Ramos (cell line): Measurements from ENCODE around the gene IFITM5.
"Not testable (repeated sequence)": the region's sequence is repeated elsewhere in the genome, so short reads cannot be mapped to it uniquely, and the experiment has no call there.

Source experiments
- in situ Hi-C: fragments of 300-500 bp; cut with MboI; formaldehyde crosslinking; loops from one replicate; pipeline ENCODE4 v1.14.3; 2022; ENCODE audit warnings: low sequenced_read_pairs; ENCODE audit not compliant: unreplicated experiment

IFITM5 gene

DNA sequence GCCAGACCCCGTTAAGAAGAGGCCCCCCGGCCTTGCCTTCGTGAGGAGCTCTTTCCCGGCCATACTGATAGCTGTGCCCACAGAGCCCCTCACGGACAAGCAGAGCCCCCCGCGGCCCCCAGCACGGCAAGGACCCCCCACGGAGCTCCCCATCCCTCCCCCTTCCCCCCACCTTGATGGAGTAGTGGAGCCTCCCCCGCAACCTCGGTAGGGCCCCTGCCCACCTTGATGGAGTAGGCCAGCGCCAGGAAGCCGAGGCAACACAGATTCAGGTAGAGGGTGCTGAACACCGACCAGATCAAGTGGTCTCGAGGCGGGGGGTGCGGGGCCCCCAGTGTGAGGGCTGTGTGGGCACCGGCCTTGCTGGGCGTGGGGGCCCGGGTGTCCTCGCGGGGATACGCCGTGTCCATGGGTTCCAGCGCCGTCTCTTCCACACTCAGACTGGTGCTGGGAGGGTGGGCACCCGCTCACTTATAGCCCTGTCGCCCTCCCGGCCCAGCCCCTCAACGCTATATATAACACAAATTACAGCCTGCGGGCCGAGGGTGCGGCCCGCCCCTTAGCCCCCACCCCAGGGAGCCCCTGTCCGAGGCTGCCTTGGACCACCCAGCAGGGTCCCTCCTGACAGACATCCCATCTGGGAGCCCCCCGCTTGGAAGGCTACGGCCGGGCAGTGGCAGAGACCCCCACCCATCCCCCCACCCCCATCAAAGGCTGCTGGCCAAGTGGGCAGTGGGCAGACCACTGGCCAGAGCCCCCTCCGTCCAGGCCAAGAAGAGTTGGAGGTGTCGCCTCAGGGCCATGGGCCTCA is at the start of gene IFITM5:
TSS of gene IFITM5 (minus strand) at position 446 of the 811 bp plus-strand sequence. CDS start at position 410, 36 bp downstream.
- in situ Hi-C loops, result no loop called here

DNA sequence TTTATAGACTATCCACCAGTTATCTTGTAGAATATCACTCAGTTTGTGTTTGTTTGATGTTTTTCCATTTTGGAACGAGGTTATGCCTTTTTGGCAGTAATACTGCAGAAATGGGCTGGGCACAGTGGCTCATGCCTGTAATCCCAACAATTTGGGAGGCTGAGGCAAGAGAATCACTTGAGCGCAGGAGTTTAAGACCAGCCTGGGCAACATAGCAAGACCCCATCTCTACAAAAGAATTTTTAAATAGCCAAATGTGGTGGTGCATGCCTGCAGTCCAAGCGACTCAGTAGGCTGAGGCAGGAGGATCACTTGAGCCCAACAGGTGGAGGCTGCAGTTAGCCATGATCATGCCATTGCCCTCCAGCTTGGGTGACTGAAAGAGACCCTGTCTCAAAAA is 47.2 kb upstream of the IFITM5 start:
- in situ Hi-C loops, result loop anchor here (10.0 kb wide), 1 partner anchor 92 kb away; no protein-coding TSS in a partner anchor

DNA sequence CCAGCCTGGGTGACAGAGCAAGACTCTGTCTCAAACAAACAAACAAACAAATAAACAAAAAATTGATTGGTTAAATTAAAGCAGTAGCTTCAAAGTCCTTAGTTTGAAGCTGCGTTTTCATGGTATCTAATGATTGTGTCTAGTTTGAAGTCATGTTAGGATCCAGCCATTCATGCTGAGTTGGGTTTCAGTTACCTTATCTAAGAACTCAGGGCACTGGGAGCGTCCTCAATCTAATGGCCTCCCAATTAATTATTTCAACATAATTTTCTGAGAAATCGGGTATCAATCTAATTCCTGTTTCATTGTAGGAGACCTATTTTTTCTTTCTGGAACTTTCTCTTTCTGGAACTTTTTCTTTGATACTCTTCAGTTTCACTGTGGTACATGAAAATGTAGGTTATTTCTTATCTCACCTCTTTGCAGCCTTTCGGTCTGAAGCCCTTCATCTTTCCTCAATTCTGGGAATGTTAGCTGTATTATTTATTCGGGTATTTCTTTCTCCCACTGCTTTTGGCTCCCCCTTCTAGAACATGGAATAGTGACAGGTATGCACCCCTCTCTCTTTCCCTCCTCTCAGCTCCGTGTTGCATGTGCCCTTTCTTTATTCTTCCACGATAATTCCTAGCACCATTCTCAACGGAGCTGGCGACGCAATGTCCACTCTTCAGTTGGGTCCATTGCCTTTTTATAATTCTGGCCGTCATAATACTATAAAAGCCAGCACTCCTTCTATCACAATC is 45.7 kb upstream of the IFITM5 start:
- in situ Hi-C loops, result loop anchor here (10.0 kb wide), 1 partner anchor 90 kb away; no protein-coding TSS in a partner anchor

DNA sequence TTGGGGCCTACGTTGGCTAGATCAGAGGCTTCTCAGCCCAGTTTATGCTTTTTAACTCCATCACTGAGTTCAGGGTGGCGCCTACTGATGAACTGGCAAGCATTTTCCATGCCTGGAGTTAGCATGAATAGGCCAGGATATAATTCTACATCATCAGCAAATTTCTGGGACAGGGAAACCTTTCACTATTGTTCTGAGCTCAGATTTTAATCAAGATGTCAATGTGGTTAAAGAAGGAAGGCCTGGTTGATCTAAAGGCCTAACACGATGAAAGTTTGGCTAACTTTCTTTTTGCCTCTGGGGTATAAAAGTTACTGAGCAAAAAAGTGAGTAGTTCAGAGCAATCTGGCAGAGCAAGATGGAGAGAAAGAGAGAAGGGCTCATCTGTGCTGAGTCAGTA is 43.0 kb upstream of the IFITM5 start:
- in situ Hi-C loops, result loop anchor here (10.0 kb wide), 1 partner anchor 88 kb away; no protein-coding TSS in a partner anchor

DNA sequence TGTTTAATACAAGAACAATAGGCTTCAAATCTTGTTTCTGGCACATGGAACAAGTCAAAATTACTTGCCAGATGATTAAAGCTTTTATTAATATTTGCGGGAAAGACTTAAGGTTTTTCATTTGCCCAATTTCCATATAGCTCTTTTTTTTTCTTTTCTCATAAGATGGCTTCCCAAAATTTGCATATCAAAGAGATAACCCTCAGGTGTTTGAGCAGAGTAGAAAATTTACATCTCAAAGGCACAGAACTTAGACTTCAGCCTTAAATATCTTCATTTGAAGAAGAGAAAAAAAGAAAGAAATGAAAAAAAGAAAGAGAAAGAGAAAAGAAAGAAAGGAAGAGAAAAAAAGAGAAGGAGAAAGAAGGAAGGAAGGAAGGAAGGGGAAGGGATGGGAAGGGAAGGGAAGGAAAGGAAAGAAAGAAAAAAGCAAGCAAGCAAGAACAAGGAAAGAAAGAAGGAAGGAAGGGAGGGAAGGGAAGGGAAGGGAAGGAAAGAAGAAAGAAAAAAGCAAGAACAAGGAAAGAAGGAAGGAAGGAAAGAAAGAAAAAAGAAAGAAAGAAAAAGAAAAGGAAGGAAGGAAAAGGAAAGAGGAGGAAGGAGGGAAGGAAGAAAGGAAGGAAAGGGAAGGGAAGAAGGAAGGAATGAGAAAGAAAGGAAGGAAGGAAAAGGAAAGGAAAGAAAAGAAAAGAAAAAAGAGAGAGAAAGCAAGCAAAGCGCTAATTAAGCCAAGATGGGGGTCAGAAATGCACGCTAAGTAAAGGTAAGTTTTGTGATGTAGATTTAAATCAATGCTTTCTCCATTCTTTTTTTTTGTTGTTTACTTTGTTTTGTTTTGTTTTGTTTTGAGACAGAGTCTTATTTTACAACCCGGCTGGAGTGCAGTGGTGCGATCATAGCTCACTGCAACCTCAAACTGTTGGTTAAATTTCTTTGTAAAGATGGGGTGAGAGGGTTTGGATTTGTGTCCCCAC is 41.5 kb upstream of the IFITM5 start:
- in situ Hi-C loops, result loop anchor here (10.0 kb wide), 1 partner anchor 86 kb away; no protein-coding TSS in a partner anchor

DNA sequence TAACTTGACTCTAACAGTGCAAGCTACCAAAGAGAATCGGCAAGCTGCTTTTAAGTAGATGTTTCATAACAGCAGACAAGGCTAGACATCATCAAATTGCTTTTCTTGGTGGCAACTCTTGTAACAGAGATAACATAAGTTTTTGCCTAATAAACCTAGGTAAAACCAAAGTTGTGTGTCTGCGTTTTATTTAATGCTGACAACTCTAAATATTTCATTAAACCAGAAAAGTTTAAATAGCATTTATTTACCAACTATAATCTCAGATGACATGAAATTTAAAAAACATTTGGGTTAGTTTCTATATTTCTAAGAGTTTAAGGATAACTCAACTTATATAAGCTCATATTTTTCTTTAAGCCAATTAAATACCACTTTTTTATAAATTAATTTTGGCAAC is 40.6 kb upstream of the IFITM5 start:
- in situ Hi-C loops, result loop anchor here (10.0 kb wide), 1 partner anchor 85 kb away; no protein-coding TSS in a partner anchor

DNA sequence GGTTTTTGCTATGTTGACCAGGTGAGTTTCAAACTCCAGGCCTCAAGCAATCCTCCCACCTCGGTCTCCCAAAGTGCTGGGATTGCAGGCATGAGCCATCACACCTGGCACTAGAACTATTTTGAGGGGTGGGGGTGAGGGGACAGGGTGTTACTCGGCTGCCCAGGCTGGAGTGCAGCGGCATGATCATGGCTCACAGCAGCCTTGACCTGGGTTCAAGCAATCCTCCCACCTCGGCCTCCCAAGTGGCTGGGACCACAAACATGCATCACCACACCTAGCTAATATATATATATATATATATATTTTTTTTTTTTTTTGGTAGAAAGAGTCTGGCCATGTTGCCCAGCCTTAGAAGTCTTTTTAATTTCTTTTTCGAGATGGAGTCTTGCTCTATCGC is 38.4 kb upstream of the IFITM5 start:
- in situ Hi-C loops, result no loop called here

DNA sequence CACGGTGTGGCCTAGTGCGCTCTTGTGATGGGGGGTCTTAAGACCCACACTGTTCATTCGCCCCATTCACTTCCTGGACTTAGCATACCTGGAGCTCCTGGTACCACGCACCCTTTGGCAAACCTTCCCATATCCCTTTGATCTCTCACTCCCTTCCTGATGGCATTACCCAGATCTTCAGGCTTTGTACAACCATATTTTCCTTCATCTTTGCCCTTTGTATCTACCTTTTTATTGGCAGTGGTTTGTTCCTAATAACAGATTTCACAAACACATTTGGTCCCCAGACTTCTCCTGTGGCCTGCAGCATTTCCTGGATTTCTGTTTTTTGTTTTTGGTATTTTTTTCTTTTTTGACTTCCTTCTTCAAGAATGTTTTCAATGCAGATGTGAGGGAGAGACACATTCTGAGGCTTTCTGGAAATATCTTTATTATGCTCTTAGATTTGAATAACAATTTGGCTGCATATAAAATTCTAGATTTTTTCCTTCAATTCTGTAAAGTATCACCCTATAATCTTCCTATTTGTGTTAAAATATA is 37.4 kb upstream of the IFITM5 start:
- in situ Hi-C loops, result no loop called here

DNA sequence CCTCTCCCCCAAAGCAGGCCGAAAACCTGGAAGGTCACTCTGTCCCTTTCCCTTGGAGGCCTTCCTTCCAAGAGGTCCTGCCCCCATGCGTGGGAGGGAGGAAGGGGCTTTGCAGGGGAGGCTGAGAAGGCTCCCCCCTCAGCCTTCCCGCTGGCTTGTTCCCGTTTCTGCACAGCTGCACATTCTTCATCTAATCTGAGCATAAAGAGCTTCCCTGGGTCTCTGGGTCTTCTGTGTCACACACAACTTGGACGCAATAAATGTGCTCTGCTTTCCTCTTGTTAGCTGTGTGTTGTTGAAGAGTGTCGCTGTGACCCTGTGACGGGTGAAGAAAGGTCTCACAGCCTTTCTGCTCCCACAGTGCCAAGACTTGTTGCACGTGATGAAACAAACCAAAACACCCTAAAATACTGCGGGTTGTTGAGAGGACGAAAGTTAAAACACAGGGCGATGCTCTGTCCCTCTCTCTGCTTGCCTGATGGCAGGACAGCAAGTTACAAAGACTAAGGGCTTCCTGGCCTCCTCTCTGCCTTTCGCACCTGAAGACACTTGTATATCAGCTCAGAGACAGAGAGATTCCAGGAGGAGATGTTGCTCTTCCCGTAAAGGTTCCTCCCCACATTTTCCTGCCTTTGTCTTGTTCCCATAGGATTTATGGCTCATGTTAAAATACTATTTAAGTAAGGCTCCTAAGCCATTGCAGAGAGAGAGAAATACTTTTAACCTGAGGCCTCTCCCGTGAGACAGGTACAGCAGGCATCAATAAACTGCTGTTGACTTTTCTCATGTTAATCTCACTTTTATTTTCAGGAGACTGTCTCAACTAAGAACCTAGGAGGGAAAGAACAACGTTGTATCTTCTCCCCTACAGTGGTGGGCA is 36.7 kb upstream of the IFITM5 start:
- in situ Hi-C loops, result no loop called here

DNA sequence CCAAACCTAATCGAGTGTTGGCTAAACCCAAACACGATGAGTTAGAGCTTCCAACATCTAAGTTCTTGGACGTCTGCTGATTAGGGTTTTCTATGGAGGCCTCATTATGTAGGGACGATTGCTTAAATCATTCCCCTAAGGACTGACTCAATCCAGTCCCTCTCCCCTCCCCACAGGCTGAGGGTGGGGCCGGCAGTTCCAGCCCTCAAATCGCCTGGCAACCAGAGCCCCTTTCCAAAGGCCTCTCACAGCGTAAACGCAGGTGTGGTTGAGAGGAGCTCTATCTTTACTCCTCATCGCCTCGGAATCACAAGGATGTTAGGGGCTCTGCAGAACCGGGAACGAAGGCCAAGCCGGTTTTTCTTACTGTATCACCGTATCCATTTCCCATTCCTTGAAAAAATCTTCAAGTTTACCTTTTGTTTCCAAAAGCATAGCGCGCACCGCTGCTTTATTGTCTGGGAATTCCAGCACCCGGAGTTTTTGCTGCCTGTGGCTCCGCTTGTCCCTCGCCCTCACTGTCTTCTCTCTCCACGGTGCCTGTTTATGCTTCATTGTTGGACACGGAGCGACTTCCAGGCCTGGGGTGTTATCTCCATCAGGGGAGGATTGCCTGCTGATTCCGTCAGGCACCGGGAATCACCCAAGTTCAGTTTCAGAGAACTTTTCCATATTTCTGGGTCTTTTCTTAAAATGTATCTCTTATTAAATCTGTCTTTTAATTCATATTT is 35.1 kb upstream of the IFITM5 start:
- in situ Hi-C loops, result no loop called here

DNA sequence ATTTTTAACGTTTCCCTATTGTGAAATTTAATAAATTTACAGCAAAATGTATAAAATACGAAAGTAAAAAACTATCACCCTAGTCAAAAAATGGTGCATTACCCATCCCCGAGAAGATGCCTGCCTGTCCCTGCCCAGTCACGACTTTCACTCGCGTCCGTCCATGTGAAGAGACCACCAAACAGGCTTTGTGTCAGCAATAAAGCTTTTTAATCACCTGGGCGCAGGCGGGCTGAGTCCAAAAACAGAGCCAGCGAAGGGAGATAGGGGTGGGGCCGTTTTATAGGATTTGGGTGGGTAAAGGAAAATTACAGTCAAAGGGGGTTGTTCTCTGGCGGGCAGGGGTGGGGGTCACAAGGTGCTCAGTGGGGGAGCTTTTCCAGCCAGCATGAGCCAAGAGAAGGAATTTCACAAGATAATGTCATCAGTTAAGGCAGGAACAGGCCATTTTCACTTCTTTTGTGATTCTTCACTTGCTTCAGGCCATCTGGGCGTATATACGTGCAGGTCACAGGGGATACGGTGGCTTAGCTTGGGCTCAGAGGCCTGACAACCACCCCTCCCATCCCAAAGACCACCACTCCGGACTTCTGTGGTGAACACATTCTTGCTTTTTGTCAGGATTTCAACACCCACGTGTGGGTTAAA is 34.4 kb upstream of the IFITM5 start:
- in situ Hi-C loops, result not testable (repeated sequence)

DNA sequence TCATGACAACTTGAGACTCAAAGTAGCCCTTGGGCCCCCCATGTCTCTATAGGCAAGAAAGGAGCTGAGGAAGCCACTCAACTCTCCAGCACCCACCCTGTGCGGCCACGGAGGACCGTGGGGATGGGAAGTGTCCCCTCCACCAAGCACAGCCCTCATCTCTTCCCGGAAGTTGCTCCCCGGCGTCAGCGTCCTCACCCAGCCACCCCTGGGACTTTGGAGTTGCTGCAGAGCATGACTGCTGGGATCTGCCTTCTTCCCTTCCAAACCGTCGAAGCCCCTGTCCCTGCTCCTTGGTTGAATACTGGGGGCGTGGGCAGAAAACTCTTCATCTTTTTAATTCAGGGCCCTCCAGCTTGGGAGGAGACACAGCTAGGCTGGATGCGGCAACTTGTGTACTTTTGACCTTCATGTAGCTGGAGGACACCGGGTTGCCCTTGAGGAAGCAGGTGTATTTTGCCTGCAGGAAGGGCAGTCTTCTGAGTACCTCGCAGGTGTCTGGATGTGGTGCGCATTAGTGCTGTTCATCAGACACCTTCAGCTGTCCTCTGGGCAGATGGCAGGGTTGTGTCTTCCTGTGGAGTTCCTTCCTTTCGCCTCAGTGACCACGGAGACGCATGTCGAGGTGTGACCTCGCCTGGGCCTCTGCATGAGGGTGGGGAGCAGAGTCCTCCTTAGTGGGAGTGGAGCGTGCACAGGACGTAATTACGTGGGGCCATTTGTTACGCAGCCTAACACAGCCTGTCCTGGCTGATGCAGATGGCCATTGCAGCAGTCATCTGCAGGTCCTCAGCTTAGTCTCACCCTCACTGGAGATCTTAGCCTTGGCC is 33.5 kb upstream of the IFITM5 start:
- in situ Hi-C loops, result no loop called here

DNA sequence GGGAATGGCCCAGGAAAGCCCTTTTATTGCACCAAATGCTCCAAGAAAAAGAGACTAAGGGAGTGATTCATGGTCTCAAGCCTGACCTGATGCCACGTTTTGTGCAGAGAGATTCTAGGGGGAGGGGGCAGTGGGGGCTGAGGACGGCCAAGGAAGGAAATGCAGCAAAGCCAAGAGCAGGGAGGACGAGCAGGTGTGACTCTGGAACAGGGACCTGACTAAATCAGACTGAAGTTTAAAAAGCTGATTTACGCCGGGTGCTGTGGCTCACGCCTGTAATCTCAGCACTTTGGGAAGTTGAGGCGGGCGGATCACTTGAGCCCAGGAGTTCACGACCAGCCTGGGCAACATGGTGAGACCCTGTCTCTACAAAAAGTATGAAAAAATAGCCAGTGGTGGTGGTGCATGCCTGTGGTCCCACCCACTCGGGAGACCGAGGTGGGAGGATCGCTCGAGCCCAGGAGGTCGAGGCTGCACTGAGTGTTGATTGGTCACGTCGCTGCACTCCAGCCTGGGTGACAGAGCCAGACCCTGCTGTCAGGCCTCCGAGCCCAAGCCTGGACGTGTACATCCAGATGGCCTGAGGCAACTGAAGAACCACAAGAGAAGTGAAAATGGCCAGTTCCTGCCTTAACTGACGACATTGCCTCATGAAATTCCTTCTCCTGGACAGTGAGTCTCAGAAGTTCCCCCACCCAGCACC is 32.2 kb upstream of the IFITM5 start:
- in situ Hi-C loops, result no loop called here

DNA sequence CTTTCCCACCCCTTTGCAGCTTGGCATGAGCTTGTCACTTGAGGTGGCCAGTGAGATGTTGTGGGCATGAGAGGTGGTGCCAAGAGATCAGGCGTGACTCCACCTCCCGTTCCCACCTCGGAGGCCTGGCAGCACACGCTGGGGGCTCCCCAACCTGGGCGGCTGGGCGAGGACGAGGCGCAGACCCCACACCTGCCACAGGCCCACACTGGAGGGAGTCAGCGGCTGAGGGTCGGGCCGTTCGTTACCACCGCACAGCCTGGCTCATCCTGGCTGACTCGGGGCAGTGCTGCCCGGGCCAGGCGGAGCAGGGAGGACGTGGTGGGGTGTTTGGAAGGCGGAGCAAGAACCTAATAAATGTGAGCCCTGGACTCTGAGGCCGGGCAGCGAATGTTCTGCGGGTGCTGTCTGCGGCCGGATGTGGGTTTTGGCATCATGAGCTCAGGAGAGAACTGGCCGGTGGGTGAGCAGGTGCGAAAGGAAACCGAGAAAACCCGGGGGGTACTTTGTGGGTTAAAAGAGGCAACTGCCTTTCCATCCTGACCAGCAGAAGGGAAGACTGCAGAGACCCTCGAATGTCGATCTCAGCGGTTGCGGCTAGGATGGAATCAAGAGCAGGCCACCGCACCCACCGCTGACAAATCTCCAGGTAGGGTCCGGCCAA is 31.5 kb upstream of the IFITM5 start:
- in situ Hi-C loops, result no loop called here

DNA sequence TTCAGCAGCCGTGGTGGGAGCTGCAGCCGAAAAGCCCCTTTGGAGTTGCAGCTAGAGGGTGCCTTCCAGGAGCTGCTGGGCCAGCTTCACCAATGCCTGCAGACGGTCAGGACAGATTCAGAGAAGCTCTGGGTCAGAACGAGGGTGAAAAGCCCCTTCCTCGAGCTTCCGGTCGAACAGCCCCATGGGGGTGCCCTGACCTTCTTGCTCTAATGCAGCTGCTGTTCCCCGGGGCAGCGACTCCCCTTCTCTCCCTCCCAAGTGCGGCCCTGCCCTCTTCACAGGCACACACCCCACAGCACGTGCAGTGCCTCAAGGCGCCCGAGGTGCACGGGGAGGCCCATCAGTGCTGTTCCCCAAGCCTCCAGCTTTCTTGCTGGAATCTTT is 31.0 kb upstream of the IFITM5 start:
- in situ Hi-C loops, result no loop called here

DNA sequence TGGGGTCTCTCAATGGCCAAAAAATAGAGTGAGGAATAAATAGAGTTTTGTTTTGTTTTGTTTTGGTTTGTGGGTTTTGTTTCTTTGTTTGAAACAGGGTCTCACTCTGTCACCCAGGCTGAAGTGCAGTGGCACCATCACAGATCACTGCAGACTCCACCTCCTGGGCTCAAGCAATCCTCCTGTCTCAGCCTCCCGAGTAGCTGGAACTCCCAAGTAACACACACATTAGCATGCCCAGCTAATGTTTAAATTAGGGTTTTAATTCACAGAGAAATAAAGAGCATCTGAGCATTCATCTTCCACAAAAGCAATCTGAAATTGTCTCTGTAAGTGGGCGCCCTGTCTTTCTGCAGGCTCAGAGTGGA is 30.5 kb upstream of the IFITM5 start:
- in situ Hi-C loops, result no loop called here
